GM19452 (cell line): ENCODE results near the gene PARD3.
"Not testable (repeated sequence)": the region's sequence is repeated elsewhere in the genome, so short reads cannot be mapped to it uniquely, and the experiment has no call there.

Source experiments
- ATAC-seq: cut with Tn5 transposase; IDR thresholded peaks from one replicate; pipeline ENCODE4 v1.9.1; 2021; ENCODE audit not compliant: unreplicated experiment

The PARD3 gene

GRCh38 chr10:34800624-34801023 lies 14.5 kb downstream of the PARD3 start:
- no peak for ATAC-seq

GRCh38 chr10:34798654-34799053 lies 16.4 kb downstream of the PARD3 start:
- no peak for ATAC-seq

GRCh38 chr10:34797155-34797554 lies 17.9 kb downstream of the PARD3 start:
- no peak for ATAC-seq

- ATAC-seq: no peak
Observed at GRCh38 chr10:34796133-34796532, 19.0 kb downstream of the PARD3 start.

- ATAC-seq: no peak
Observed at GRCh38 chr10:34795334-34795733, 19.8 kb downstream of the PARD3 start.

GRCh38 chr10:34794835-34795234 lies 20.3 kb downstream of the PARD3 start:
- no peak for ATAC-seq

- ATAC-seq: not testable (repeated sequence)
Observed at GRCh38 chr10:34793581-34793980, 21.5 kb downstream of the PARD3 start.

- no peak for ATAC-seq
Observed at GRCh38 chr10:34792881-34793280, 22.2 kb downstream of the PARD3 start.

GRCh38 chr10:34791947-34792346 lies 23.1 kb downstream of the PARD3 start:
- ATAC-seq: no peak

- ATAC-seq: no peak
Observed at GRCh38 chr10:34791228-34791627, 23.9 kb downstream of the PARD3 start.

- ATAC-seq: no peak
Observed at GRCh38 chr10:34789966-34790506, 25.1 kb downstream of the PARD3 start.

GRCh38 chr10:34786464-34786863 lies 28.6 kb downstream of the PARD3 start:
- ATAC-seq: no peak

GRCh38 chr10:34781711-34782110 lies 33.4 kb downstream of the PARD3 start:
- ATAC-seq: no peak

GRCh38 chr10:34780818-34781380 lies 34.2 kb downstream of the PARD3 start:
- ATAC-seq: peak; percentile 83

- ATAC-seq: no peak
Observed at GRCh38 chr10:34778237-34778636, 36.9 kb downstream of the PARD3 start.

- no peak for ATAC-seq
Observed at GRCh38 chr10:34776090-34776690, 38.9 kb downstream of the PARD3 start.

GRCh38 chr10:34775044-34775637 lies 40.0 kb downstream of the PARD3 start:
- peak; percentile 45 for ATAC-seq

GRCh38 chr10:34773636-34774630 lies 41.2 kb downstream of the PARD3 start:
- ATAC-seq: no peak

- no peak for ATAC-seq
Observed at GRCh38 chr10:34771525-34771924, 43.6 kb downstream of the PARD3 start.

- no peak for ATAC-seq
Observed at GRCh38 chr10:34771106-34771505, 44.0 kb downstream of the PARD3 start.

- ATAC-seq: no peak
Observed at GRCh38 chr10:34769899-34770298, 45.2 kb downstream of the PARD3 start.
